Thoracic aorta (tissue), 2 donors: ENCODE results near the gene IL17REL. TPM values are rescaled to one million over a fixed set of nuclear protein-coding genes. Genes with fewer than 3 reads are reported as not detected.
A peak's percentile ranks its signal among the peaks of the same experiment; 100 is the strongest.

Experiments used
- ATAC-seq: fragments of 150-250 bp; one replicate; pipeline ENCODE4 v1.8.0; 2017; ENCODE audit warnings: low read depth; ENCODE audit not compliant: insufficient number of reproducible peaks, low FRiP score
- DNase-seq: peaks from one replicate; pipeline ENCODE4 v3.0.0-alpha.2; 2020; ENCODE audit warnings: low spot score
- H3K27ac ChIP-seq, 2 donors: fragments of 200-600 bp; sonication (generic); 1 replicate in 1 of 2; 2 replicates in 1 of 2; pipeline ENCODE4 v1.5.1; 2016; ENCODE audit warnings: mild to moderate bottlenecking in 2 of 2, moderate library complexity in 2 of 2
- H3K27me3 ChIP-seq: fragments of 200-600 bp; sonication (generic); replicated peaks from 2 replicates; pipeline ENCODE4 v1.6.0; 2016; ENCODE audit warnings: mild to moderate bottlenecking; ENCODE audit not compliant: insufficient read depth
- H3K36me3 ChIP-seq: fragments of 200-600 bp; sonication (generic); one replicate; pipeline ENCODE4 v1.5.1; 2016
- H3K4me1 ChIP-seq, 2 donors: fragments of 200-600 bp; sonication (generic); 1 replicate in 1 of 2; 2 replicates in 1 of 2; pipeline versions ENCODE4 v1.5.1 to v1.6.0; 2016; ENCODE audit warnings: low read depth in 2 of 2, mild to moderate bottlenecking in 1 of 2; ENCODE audit not compliant: control insufficient read depth in 1 of 2
- H3K4me3 ChIP-seq: fragments of 200-600 bp; sonication (generic); 2 replicates; pipeline ENCODE4 v1.5.1; 2016; ENCODE audit warnings: mild to moderate bottlenecking
- H3K9me3 ChIP-seq: fragments of 200-600 bp; sonication (generic); 2 replicates; pipeline ENCODE4 v1.5.1; 2016
- total RNA-seq, 2 donors: library from RNA; depleted of rRNA; stranded (reverse); fragments of >200 nt; gene quantifications; one replicate each; pipeline versions ENCODE4 v1.1.0 to v1.2.3, GENCODE V29; 2016
- TF ChIP-seq, protein P1 (sequence below): fragments of 200-600 bp; sonication (generic); IDR thresholded peaks from one replicate; pipeline ENCODE4 v1.5.1; 2019; ENCODE audit warnings: antibody characterized with exemption

Gene IL17REL
- total RNA-seq, 2 donors from 2014 or later: not detected

GRCh38 chr22:49970528-49971231, 41.9 kb downstream of the IL17REL start:
- Histone ChIP-seq H3K27me3 (no peaks in the 10 kb centered on the region), H3K4me1 (peaks cover 26 to 41% of the 10 kb centered on the region in 2 donors), H3K27ac (peak overlapping the region; percentile 68 to 82), H3K9me3 (no peaks in the 10 kb centered on the region), H3K4me3 (peak overlapping the region; percentile 96), H3K36me3 (no peaks in the 10 kb centered on the region)
- TF ChIP-seq, protein P1, sequence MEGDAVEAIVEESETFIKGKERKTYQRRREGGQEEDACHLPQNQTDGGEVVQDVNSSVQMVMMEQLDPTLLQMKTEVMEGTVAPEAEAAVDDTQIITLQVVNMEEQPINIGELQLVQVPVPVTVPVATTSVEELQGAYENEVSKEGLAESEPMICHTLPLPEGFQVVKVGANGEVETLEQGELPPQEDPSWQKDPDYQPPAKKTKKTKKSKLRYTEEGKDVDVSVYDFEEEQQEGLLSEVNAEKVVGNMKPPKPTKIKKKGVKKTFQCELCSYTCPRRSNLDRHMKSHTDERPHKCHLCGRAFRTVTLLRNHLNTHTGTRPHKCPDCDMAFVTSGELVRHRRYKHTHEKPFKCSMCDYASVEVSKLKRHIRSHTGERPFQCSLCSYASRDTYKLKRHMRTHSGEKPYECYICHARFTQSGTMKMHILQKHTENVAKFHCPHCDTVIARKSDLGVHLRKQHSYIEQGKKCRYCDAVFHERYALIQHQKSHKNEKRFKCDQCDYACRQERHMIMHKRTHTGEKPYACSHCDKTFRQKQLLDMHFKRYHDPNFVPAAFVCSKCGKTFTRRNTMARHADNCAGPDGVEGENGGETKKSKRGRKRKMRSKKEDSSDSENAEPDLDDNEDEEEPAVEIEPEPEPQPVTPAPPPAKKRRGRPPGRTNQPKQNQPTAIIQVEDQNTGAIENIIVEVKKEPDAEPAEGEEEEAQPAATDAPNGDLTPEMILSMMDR: no peak
- ATAC-seq (peak; percentile 85), DNase-seq (peak; percentile 96)

- Histone ChIP-seq H3K27me3 (no peaks in the 10 kb centered on the region), H3K4me3 (no peak overlapping the region), H3K27ac (peak overlapping the region; percentile 17 to 60), H3K36me3 (no peaks in the 10 kb centered on the region), H3K4me1 (peaks cover 26 to 48% of the 10 kb centered on the region in 2 donors), H3K9me3 (no peaks in the 10 kb centered on the region)
- ATAC-seq (no peak), DNase-seq (peak; percentile 2)
- TF ChIP-seq, protein P1: no peak
These were observed 42.6 kb downstream of the IL17REL start for GRCh38 chr22:49969751-49970527.

DNA sequence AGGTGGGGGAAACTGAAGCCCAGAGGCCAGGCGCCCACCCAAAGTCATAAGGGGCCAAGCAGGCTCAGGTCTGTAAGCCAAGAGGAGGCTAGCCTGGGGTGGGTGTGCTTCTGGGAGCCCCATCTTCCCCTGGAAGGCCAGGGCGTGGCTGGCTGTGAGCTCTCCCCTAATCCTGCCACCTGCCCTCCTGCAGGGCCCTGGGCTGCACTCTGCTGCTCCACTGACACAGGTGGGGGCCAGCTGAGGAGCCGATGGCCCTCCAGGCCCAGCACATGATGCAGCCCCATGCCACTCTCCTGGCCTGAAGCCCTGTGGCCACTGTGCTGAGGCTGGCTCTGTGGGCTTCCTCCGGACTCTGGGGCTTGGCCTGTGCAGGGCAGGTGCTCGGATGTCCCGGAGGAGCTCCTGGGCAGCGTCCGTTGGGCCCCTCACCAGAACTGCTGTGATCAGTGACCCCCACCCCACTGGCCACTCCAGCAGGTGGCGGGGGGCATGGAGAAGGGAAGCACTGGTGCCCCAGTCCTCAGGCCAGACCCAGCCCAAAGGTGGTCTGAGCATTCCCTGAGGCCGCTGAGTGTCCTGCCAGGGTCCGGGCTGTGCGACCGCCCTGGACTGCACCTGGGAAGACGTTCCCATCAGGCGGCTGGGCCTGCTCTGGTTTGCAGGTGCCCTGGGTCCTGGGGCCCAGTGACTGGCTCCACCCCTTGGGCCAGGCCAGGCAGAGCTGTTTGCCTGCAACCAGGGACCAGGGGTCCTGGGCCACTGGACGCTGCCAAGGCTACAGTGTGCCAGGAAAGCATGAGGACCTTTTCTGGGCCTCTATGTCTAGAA, 43.5 kb downstream of the IL17REL start:
- peaks cover 7% of the 10 kb centered on the region for H3K36me3 ChIP-seq
- peak overlapping the region in 1 of 2 donors; percentile 60 for H3K27ac ChIP-seq
- no peaks in the 10 kb centered on the region for H3K9me3 ChIP-seq
- ATAC-seq (no peak), DNase-seq (peak; percentile 1)
- TF ChIP-seq, protein P1: no peak
- no peak overlapping the region for H3K4me3 ChIP-seq
- no peaks in the 10 kb centered on the region for H3K27me3 ChIP-seq
- peaks cover 28 to 56% of the 10 kb centered on the region in 2 donors for H3K4me1 ChIP-seq

DNA sequence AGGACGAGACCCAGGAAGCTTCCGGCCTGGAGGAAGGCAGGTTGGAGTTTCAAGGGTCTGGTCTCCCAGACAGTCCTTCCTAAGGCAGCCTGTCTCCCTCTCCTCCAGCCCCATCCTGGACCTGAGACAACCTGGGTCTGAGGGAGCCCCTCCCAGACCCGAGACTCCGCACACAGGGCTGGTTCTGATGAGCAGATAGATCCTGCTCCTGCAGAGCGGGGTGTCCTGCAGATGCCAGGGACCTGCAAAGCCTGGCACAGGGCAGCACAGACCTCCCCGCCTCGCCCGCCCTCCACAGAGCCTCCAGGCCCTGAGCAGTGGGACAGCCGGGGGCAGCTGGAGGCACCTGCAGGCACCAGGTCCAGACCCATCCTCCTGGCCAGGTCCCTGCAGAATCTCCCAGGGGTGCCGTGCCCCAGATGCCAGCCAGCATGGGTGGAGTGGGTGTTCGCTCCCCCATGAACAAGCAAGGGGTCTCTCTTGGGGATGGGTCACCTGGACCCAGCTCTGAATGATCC, 44.2 kb downstream of the IL17REL start:
- no peak for ATAC-seq
- Histone ChIP-seq H3K9me3 (no peaks in the 10 kb centered on the region), H3K36me3 (peaks cover 14% of the 10 kb centered on the region), H3K27me3 (no peaks in the 10 kb centered on the region), H3K4me1 (peaks cover 34 to 63% of the 10 kb centered on the region in 2 donors), H3K4me3 (no peak overlapping the region), H3K27ac (peak overlapping the region; percentile 50 to 84)
- TF ChIP-seq, protein P1: no peak
- peak; percentile 1 for DNase-seq
